Measurements from ENCODE around the gene WBP2.

DNA sequence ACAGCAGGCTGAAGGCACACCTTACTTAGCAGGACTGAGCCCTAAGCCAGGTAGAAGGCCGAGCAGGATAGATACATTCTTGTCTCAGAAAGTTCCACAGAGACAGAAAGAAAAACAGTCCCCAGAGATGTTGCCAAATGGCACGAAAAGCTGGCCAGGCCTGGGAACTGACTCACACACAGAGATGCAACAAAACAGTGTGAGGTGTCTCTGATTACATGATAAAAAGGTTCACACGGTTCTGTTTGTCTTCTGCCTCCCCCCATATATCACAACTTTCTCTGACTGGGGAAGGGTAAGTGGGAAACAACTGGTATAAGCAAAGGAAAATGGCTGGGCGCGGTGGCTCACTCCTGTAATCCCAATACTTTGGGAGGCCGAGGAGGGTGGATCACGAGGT is 1.7 kb downstream of the WBP2 start:
- no peak for TF ChIP-seq CTCF (IDR thresholded peaks at IDR 0.05)
- TF ChIP-seq POLR2AphosphoS5 (IDR thresholded peaks at IDR 0.05): no peak

Data from transverse colon (tissue), 4 donors.